Measurements from ENCODE around the gene ZCCHC17. TPM values are rescaled to one million over a fixed set of nuclear protein-coding genes. Genes with fewer than 3 reads are reported as not detected.
A peak's percentile ranks its signal among the peaks of the same experiment; 100 is the strongest.

ZCCHC17 gene
- total RNA-seq, 1 donor, result 30.4 TPM

DNA sequence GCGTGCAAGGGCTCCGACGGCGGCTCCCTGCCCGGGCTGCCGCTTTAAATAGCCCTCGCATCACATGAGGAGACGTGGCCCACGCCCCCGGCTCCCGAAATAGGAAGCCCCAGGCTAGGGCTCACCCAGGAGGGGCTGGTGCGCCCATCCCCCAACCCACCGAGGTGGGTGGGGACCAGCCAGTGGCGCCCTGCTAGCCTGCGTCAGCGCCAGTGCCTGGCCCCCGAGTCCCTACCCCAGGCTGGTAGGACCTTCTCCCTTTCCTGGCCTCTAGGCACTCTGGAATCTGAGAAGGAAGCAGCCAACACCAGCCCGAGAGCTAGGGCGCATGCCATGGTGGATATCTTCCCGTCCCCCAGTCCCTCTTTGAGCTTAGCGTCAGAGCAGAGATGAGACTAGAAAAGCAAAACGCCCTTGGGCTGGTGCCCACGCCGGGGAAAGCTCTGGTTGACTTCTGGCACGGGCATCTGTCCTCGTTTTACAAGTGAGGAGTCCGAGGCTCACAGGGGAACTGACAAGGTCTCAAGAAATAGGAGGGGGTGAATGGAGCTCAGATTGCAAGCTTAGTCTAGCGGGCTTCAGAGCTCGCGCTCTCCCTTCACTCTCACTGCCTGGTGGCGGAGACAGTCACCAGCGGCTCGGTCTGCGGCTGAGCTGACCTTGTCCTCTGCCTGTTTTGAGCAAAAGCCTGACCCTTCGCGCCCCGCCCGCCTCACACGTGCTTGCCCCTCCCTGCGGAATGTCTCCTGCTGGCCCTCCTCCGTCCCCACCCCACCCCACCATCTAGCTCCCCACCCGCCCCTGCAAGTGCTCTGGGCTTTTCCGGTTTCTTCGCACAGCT lies 76.4 kb downstream of the ZCCHC17 start, which contains the start of gene FABP3:
Gene FABP3 (minus strand): TSS at position 21 of the 841 bp plus-strand sequence. CDS start 62 bp downstream, outside the sequence.
- no peaks in the 10 kb centered on the region for H3K9me3 ChIP-seq (ENCODE audit: low read depth, low read length)
- peak within 1 kb of the TSS; percentile 89 for H3K4me2 ChIP-seq (ENCODE audit: insufficient read depth, low read length)
- no peak for TF ChIP-seq CTCF (IDR thresholded peaks at IDR 0.05; ENCODE audit: extremely low read depth, low read depth, low read length)
- H4K20me1 ChIP-seq (ENCODE audit: insufficient read depth, low read length), result no peaks in the 10 kb centered on the region
- H3K4me3 ChIP-seq (ENCODE audit: insufficient read depth, low read length), result peak within 1 kb of the TSS; percentile 72
- H3K79me2 ChIP-seq (ENCODE audit: insufficient read depth, low read length), result no peaks in the 10 kb centered on the region
- peak within 1 kb of the TSS; percentile 68 for H2AFZ ChIP-seq (ENCODE audit: low read length)
- no peaks in the 10 kb centered on the region for H3K36me3 ChIP-seq (ENCODE audit: insufficient read depth, low read length)
- peaks cover 25% of the 10 kb centered on the region for H3K4me1 ChIP-seq (ENCODE audit: insufficient read depth, low read length)
- no peaks in the 10 kb centered on the region for H3K27me3 ChIP-seq (ENCODE audit: insufficient read depth, low read length)
- peak within 1 kb of the TSS; percentile 60 for H3K27ac ChIP-seq (ENCODE audit: low read depth, low read length)
- DNase-seq (ENCODE audit: insufficient read length, low spot score, missing footprints), result peak; percentile 94

DNA sequence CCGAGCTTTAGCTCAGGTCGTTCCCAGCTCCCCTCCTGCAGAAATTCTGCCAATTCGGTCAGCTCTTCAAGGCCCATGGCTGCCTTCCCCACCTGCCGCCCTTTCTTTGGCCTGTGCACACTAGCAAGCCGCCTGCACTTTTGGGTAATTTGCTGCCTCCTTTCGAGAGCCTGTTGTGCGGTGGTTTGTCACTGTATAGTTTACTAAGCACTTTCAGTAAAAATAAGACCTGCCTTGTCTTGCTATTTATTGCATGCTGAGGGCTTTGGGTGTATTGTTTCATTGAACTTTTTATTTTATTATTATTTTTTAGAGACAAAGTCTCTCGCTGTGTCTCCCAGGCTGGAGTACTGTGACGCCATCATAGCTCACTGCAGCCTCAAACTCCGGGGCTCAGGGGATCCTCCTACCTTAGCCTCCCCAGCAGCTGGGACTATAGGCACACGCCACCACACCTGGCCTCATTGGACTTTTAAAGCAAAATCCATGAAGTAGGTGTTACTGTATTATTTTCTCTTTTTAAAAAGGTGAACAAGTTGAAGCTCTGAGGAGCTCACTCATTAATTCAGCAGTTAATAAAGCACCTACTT lies 77.2 kb downstream of the ZCCHC17 start:
- DNase-seq (ENCODE audit: insufficient read length, low spot score, missing footprints), result peak; percentile 76
- Histone ChIP-seq H3K9me3 (ENCODE audit: low read depth, low read length) (no peaks in the 10 kb centered on the region), H3K4me1 (ENCODE audit: insufficient read depth, low read length) (peaks cover 25% of the 10 kb centered on the region), H3K36me3 (ENCODE audit: insufficient read depth, low read length) (no peaks in the 10 kb centered on the region), H3K79me2 (ENCODE audit: insufficient read depth, low read length) (no peaks in the 10 kb centered on the region), H3K4me2 (ENCODE audit: insufficient read depth, low read length) (peak overlapping the region; percentile 89), H2AFZ (ENCODE audit: low read length) (no peak overlapping the region), H4K20me1 (ENCODE audit: insufficient read depth, low read length) (no peaks in the 10 kb centered on the region), H3K27me3 (ENCODE audit: insufficient read depth, low read length) (no peaks in the 10 kb centered on the region), H3K4me3 (ENCODE audit: insufficient read depth, low read length) (peak overlapping the region; percentile 72), H3K27ac (ENCODE audit: low read depth, low read length) (no peak overlapping the region)
- TF ChIP-seq CTCF (IDR thresholded peaks at IDR 0.05; ENCODE audit: extremely low read depth, low read depth, low read length), result no peak

DNA sequence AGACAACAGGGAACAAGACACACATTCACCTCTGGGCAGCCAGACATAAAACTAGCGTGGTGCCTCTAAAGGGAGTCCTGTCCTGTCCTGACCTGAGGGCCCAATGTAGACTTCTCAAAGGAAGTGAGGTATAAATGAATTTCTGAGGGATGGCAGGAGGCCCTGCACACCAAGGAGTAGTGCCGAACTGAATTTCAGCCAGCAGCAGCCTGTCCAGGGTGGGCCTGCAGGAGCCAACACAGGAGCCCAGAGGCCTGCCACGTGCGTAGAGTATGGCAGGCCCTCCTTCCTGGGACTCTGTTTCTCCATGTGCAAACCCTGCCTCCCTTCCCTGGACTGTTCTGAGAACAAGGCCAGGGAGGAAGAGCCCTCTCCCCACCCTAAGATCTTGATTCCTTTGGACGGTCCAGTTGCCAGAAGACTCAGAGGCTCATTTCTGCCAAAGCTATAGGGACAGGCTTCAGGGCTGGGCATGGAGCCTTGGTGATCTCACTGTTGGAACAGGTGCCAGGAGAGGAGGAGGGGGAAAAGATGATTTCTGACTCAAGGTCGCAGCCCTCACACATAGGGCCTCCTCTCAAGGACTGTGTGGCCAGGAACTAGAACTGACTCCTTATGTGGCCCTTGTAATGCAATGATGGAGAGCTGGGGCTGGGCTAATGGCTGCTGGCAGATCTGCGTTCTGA lies 77.8 kb downstream of the ZCCHC17 start:
- Histone ChIP-seq H3K9me3 (ENCODE audit: low read depth, low read length) (no peaks in the 10 kb centered on the region), H3K27ac (ENCODE audit: low read depth, low read length) (no peak overlapping the region), H3K79me2 (ENCODE audit: insufficient read depth, low read length) (no peaks in the 10 kb centered on the region), H4K20me1 (ENCODE audit: insufficient read depth, low read length) (no peaks in the 10 kb centered on the region), H3K4me1 (ENCODE audit: insufficient read depth, low read length) (peaks cover 25% of the 10 kb centered on the region), H3K36me3 (ENCODE audit: insufficient read depth, low read length) (no peaks in the 10 kb centered on the region), H3K4me2 (ENCODE audit: insufficient read depth, low read length) (peak overlapping the region; percentile 89), H3K4me3 (ENCODE audit: insufficient read depth, low read length) (no peak overlapping the region), H3K27me3 (ENCODE audit: insufficient read depth, low read length) (no peaks in the 10 kb centered on the region), H2AFZ (ENCODE audit: low read length) (peak overlapping the region; percentile 20)
- TF ChIP-seq CTCF (IDR thresholded peaks at IDR 0.05; ENCODE audit: extremely low read depth, low read depth, low read length), result no peak
- peak; percentile 74 for DNase-seq (ENCODE audit: insufficient read length, low spot score, missing footprints)
